NOMO-1 (cell line): ENCODE data around the gene MRPL12.

ENCODE experiments used
- DNase-seq, 2 experiments: peaks; one replicate each; lab custom pipeline; 2025; ENCODE audit not compliant: unreplicated experiment in 2 of 2; lab: John Stamatoyannopoulos, UW

The MRPL12 gene

GRCh38 chr17:81700353-81701287 is 2.5 kb upstream of the MRPL12 start:
- no peak for DNase-seq

GRCh38 chr17:81701288-81702071 is 1.7 kb upstream of the MRPL12 start:
- peak; percentile 17 to 55 for DNase-seq

DNA sequence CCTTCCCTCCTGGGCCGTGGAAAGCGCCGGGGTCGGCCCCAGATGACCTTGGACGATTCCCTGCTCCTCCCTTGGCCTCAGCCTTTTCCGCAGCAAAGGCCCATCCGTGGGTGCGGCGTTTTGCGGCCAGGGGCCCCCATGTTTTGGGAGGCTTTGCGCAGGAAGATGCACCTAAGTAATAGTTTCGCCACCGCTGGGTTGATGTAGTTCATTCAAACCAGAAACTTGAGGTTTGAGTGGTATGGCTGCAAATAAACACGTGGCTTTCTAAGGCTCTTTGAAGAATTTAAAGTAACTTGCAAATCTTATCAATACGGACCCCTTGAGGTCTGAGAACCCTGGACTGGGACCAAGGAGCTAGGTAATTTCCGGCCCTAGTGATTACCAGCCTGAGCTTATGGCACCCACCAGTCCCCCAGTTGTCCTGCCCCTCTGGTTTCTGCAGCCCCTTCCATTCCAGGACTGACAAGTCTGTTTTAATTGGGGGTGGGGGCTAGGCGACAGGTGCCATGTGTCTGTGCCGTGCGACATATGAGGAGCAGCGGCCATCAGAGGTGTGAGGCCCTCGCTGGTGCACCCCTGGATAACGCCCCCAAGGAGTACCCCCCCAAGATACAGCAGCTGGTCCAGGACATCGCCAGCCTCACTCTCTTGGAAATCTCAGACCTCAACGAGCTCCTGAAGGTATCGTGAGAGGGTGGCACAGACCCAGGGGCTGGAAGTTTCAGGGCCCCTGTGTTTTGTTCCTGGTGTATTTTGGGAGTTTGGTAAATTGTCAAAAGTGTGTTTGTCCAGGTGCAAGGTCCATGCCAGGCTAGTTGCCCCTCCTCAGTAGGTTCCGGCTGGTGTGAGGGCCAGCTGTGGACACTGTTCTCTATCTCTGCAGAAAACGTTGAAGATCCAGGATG is 834 bp downstream of the MRPL12 start:
- peak in 1 of 2 experiments; percentile 11 for DNase-seq

- DNase-seq: no peak
Measured at GRCh38 chr17:81705518-81706231, 2.5 kb downstream of the MRPL12 start.

- DNase-seq: no peak
Measured at GRCh38 chr17:81706232-81706611, 3.1 kb downstream of the MRPL12 start.

GRCh38 chr17:81706757-81707624 is 3.8 kb downstream of the MRPL12 start:
- no peak for DNase-seq

- no peak for DNase-seq
Measured at GRCh38 chr17:81707725-81708646, 4.8 kb downstream of the MRPL12 start.

GRCh38 chr17:81708739-81709185 is 5.6 kb downstream of the MRPL12 start:
- DNase-seq: no peak

- peak; percentile 27 to 61 for DNase-seq
Measured at GRCh38 chr17:81710514-81711308, 7.5 kb downstream of the MRPL12 start.

GRCh38 chr17:81711814-81712467 is 8.8 kb downstream of the MRPL12 start, which contains the start of gene SLC25A10:
Gene SLC25A10 (plus strand): TSS chr17:81712284. CDS start chr17:81712427, 143 bp downstream.
- peak; percentile 69 to 82 for DNase-seq

- peak in 1 of 2 experiments; percentile 7 for DNase-seq
Measured at GRCh38 chr17:81712468-81713003, 9.4 kb downstream of the MRPL12 start.

GRCh38 chr17:81713004-81713555 is 9.9 kb downstream of the MRPL12 start:
- DNase-seq: no peak

DNA sequence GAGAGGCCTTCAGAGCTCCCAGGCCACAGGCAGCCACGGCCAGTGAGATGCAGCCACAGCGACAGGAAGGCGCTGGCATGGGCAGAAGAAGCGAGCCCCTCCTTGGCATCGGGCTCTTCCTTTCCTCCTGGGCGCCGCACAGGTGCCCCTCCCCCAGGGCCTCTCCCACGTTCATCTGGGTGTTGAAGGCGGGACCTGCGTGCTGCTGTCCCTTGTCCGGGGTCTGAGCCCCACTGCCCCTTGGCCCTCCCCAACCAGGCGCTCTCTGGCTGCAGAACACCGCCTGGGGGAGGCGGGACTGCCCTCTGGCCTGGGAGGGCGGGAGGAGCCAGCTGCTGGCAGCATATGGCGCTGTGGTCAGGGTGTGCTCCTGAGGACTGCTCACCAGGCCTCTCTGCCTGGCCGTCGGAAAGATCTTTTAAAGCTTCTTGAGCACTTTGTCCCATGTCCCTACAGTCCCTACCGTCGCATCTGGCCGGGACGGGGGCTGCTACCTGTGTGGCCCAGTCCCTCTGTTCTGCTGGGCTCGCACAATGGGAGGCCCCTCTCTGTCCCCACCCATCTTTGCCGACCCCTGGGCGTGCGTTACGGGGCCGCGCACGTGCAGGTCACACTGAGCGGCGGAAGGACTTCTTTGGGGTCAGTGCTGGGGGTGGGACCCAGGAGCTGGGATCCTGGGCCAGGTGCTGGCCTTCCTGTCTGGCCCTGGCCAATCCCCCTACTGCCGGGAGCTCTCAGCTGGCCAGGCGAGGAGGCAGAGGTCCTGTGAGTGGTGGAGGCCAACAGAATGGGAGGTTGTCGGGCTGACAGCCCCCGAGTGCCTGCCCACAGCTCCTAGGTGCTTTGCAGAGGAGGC is 10.6 kb downstream of the MRPL12 start:
- DNase-seq: no peak

DNA sequence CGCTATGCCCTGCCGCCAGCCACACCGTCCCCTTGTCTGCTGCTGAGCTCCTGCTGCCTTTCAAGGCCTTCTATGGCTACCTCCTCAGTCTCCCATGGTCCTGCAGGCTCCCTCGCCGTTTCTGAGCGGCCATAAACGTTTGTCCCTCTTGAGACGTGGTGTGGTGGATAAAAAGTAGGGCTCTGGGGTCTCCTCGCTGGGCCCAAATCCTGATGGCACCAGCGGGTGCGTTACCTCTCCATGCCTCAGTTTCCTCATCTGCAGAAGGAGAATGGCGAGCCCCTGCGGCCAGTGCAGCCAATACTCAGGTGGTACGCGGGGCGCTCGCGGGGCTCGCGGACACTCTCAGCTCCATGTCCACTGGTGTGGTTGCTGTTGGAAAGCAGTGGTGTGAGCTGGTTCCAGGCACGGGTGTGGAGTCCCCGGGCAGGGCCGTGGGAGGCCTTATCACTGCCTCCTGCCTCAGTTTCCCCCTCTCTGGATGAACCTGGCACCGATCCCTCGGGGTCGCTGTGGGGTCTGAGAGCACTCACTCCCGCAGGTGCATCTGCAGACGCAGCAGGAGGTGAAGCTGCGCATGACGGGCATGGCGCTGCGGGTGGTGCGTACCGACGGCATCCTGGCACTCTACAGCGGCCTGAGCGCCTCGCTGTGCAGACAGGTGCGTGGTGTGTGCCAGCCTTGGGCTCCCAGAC is 11.4 kb downstream of the MRPL12 start:
- DNase-seq: no peak
